IMR-90 (cell line): Measurements from ENCODE around the gene OR13J1. TPM values are rescaled to one million over a fixed set of nuclear protein-coding genes. Genes with fewer than 3 reads are reported as not detected.
A peak's percentile ranks its signal among the peaks of the same experiment; 100 is the strongest.

Source experiments
- ATAC-seq: fragments of 200-7000 bp; cut with Tn5 transposase; 2 replicates; pipeline ENCODE4 v1.9.1; 2020; ENCODE audit warnings: low read depth, mild to moderate bottlenecking, moderate library complexity
- BruUV-seq: library from RNA; stranded (reverse); fragments of 400-500 nt; replicated peaks from 2 replicates; lab custom pipeline; 2021; lab: Mats Ljungman, UMichigan
- CTCF ChIA-PET: fragments of 300-600 bp; formaldehyde crosslinking; extraction: SDS; loops from one replicate; lab custom pipeline; 2021; ENCODE audit warnings: antibody characterized with exemption; lab: Yijun Ruan, JAX
- POLR2A ChIA-PET: fragments of 300-600 bp; sonication (Branson Sonifier 250); formaldehyde crosslinking; loops from one replicate; lab custom pipeline; 2022; ENCODE audit warnings: antibody characterized with exemption; ENCODE audit not compliant: unreplicated experiment; lab: Charles Lee
- DNase-seq: peaks from one replicate; pipeline ENCODE4 v3.0.0; 2013
- H2AFZ ChIP-seq: replicated peaks from 2 replicates; pipeline ENCODE3; 2013; ENCODE audit warnings: low read length, mild to moderate bottlenecking; ENCODE audit not compliant: poor library complexity
- H2AK5ac ChIP-seq: 2 replicates; pipeline ENCODE4 v1.6.1; 2013; ENCODE audit warnings: low read depth, low read length, inconsistent platforms
- H2AK9ac ChIP-seq: replicated peaks from 2 replicates; pipeline ENCODE3; 2013; ENCODE audit warnings: mild to moderate bottlenecking, low read depth, low read length, moderate library complexity; ENCODE audit not compliant: poor library complexity
- H2BK120ac ChIP-seq: 2 replicates; pipeline ENCODE4 v1.6.1; 2013; ENCODE audit warnings: low read depth, low read length, inconsistent platforms
- H2BK15ac ChIP-seq: 3 replicates; pipeline ENCODE4 v1.6.1; 2013; ENCODE audit warnings: low read depth, low read length, inconsistent platforms
- H2BK20ac ChIP-seq: 2 replicates; pipeline ENCODE4 v1.6.1; 2013; ENCODE audit warnings: low read depth, mild to moderate bottlenecking, inconsistent platforms, low read length, moderate library complexity
- H2BK5ac ChIP-seq: 2 replicates; pipeline ENCODE4 v1.6.1; 2013; ENCODE audit warnings: mild to moderate bottlenecking, low read depth, low read length, inconsistent platforms; ENCODE audit not compliant: poor library complexity, severe bottlenecking
- H3K14ac ChIP-seq: replicated peaks from 2 replicates; pipeline ENCODE4 v1.6.1; 2013; ENCODE audit warnings: low read depth, low read length, inconsistent platforms
- H3K18ac ChIP-seq: 2 replicates; pipeline ENCODE4 v1.6.1; 2013; ENCODE audit warnings: low read depth, low read length, control low read depth
- H3K23ac ChIP-seq: 2 replicates; pipeline ENCODE4 v1.6.1; 2013; ENCODE audit warnings: low read depth, low read length, inconsistent platforms
- H3K27ac ChIP-seq: 2 replicates; pipeline ENCODE4 v1.5.1; 2013; ENCODE audit warnings: mild to moderate bottlenecking, control low read depth, low read length; ENCODE audit not compliant: insufficient read depth
- H3K27me3 ChIP-seq: 2 replicates; pipeline ENCODE4 v1.6.1; 2013; ENCODE audit warnings: low read length; ENCODE audit not compliant: control insufficient read depth, insufficient read depth
- H3K36me3 ChIP-seq: 2 replicates; pipeline ENCODE4 v1.6.1; 2013; ENCODE audit warnings: low read length, mixed read lengths; ENCODE audit not compliant: control insufficient read depth, insufficient read depth
- H3K4ac ChIP-seq: 2 replicates; pipeline ENCODE4 v1.6.1; 2013; ENCODE audit warnings: low read depth, low read length, inconsistent platforms
- H3K4me1 ChIP-seq: 2 replicates; pipeline ENCODE4 v1.6.1; 2013; ENCODE audit warnings: low read length, mixed read lengths; ENCODE audit not compliant: control insufficient read depth, insufficient read depth
- H3K4me2 ChIP-seq: 2 replicates; pipeline ENCODE4 v1.6.1; 2013; ENCODE audit warnings: low read depth, mild to moderate bottlenecking, control low read depth, low read length, moderate library complexity
- H3K4me3 ChIP-seq: 2 replicates; pipeline ENCODE4 v1.5.1; 2013; ENCODE audit warnings: low read depth, mild to moderate bottlenecking, control low read depth, low read length, moderate library complexity; ENCODE audit not compliant: insufficient read depth
- H3K56ac ChIP-seq: 2 replicates; pipeline ENCODE4 v1.6.1; 2013; ENCODE audit warnings: low read length, inconsistent platforms; ENCODE audit not compliant: insufficient read depth; ENCODE audit errors: extremely low read depth
- H3K79me1 ChIP-seq, 2 experiments: 2 replicates each; pipeline ENCODE4 v1.6.1; 2013; ENCODE audit warnings: low read length in 2 of 2, inconsistent platforms in 1 of 2, low read depth in 1 of 2
- H3K9ac ChIP-seq: 2 replicates; pipeline ENCODE4 v1.6.1; 2013; ENCODE audit warnings: low read depth, low read length, control low read depth
- H3K9me1 ChIP-seq: 2 replicates; pipeline ENCODE4 v1.6.1; 2013; ENCODE audit warnings: low read length, inconsistent platforms; ENCODE audit not compliant: insufficient read depth
- H3K9me3 ChIP-seq: 2 replicates; pipeline ENCODE4 v1.6.1; 2013; ENCODE audit warnings: low read length; ENCODE audit not compliant: control insufficient read depth, insufficient read depth
- H4K20me1 ChIP-seq: 2 replicates; pipeline ENCODE4 v1.6.1; 2013; ENCODE audit warnings: low read length, inconsistent platforms; ENCODE audit not compliant: insufficient read depth
- H4K5ac ChIP-seq: 2 replicates; pipeline ENCODE4 v1.6.1; 2013; ENCODE audit warnings: mild to moderate bottlenecking, low read depth, low read length, control low read depth
- H4K8ac ChIP-seq, 2 experiments: 2 replicates each; pipeline ENCODE4 v1.6.1; 2013; ENCODE audit warnings: low read depth in 2 of 2, low read length in 2 of 2, control low read depth in 1 of 2, inconsistent platforms in 1 of 2
- H4K91ac ChIP-seq: 2 replicates; pipeline ENCODE4 v1.6.1; 2013; ENCODE audit warnings: low read depth, low read length, inconsistent platforms; ENCODE audit not compliant: insufficient read depth
- CEBPB ChIP-seq: IDR thresholded peaks from 2 replicates; pipeline ENCODE4 v1.6.1; 2012; ENCODE audit warnings: low read depth, low read length, improper control_type of control experiment
- CHD1 ChIP-seq: IDR thresholded peaks from 2 replicates; pipeline ENCODE4 v1.6.1; 2012; ENCODE audit warnings: low read depth, low read length, improper control_type of control experiment
- CTCF ChIP-seq: conservative IDR thresholded peaks from 2 replicates; pipeline ENCODE4 v1.5.1; 2012; ENCODE audit warnings: mild to moderate bottlenecking, low read depth, low read length, improper control_type of control experiment
- FOS ChIP-seq: fragments of 150-350 bp; IDR thresholded peaks from 2 replicates; pipeline ENCODE4 v1.6.1; 2016; ENCODE audit warnings: low read depth, low read length
- MAFK ChIP-seq: IDR thresholded peaks from 2 replicates; pipeline ENCODE4 v1.6.1; 2012; ENCODE audit warnings: low read depth, low read length, improper control_type of control experiment
- MXI1 ChIP-seq: IDR thresholded peaks from 2 replicates; pipeline ENCODE4 v1.6.1; 2012; ENCODE audit warnings: low read depth, mild to moderate bottlenecking, low read length, moderate library complexity, borderline replicate concordance
- NFE2L2 ChIP-seq: fragments of 150-350 bp; IDR thresholded peaks from 2 replicates; pipeline ENCODE4 v1.6.1; 2016; ENCODE audit warnings: low read depth, mild to moderate bottlenecking, low read length
- RCOR1 ChIP-seq: IDR thresholded peaks from 2 replicates; pipeline ENCODE4 v1.6.1; 2012; ENCODE audit warnings: mild to moderate bottlenecking, low read length, improper control_type of control experiment; ENCODE audit not compliant: insufficient replicate concordance
- RFX5 ChIP-seq: IDR thresholded peaks from 2 replicates; pipeline ENCODE4 v1.8.0; 2012; ENCODE audit warnings: low read depth, mild to moderate bottlenecking, low read length, moderate library complexity
- SMC3 ChIP-seq: fragments of 150-350 bp; IDR thresholded peaks from 2 replicates; pipeline ENCODE4 v1.6.1; 2016; ENCODE audit warnings: low read depth, mild to moderate bottlenecking, antibody characterized with exemption, low read length, moderate library complexity
- WGBS, 2 experiments: methylation state at CpG; one replicate each; pipeline versions ENCODE4 v1.1.5 to v1.1.7; 2013; ENCODE audit warnings: missing lambda C conversion rate in 2 of 2; ENCODE audit not compliant: insufficient read length in 1 of 2; ENCODE audit errors: extremely low coverage in 2 of 2; 5-methylcytosine and 5-hydroxymethylcytosine counted together
- dilution Hi-C: fragments of 300-500 bp; cut with HindIII; formaldehyde crosslinking; loops from one replicate; pipeline ENCODE4 v1.14.3; 2018; ENCODE audit warnings: low sequenced_read_pairs; ENCODE audit not compliant: unreplicated experiment
- in situ Hi-C: fragments of 300-500 bp; cut with MboI; formaldehyde crosslinking; loops from 3 replicates; pipeline ENCODE4 v1.14.3; 2019; ENCODE audit warnings: low sequenced_read_pairs, inconsistent platforms, mixed read lengths
- intact Hi-C: fragments of 100-400 bp; cut with micrococcal nuclease; formaldehyde crosslinking; loops from 2 replicates; pipeline ENCODE4 v1.10.0; 2022
- polyA plus RNA-seq, 3 experiments: library from polyadenylated mRNA; depleted of rRNA; stranded (reverse); fragments of >200 nt; gene quantifications; 2 replicates each; pipeline ENCODE4 v1.2.3, GENCODE V29; 2012; ENCODE audit warnings: low replicate concordance in 1 of 3
- total RNA-seq: library from RNA; depleted of rRNA; stranded (reverse); fragments of >200 nt; gene quantifications from 2 replicates; pipeline ENCODE4 v1.2.3, GENCODE V29; 2012

OR13J1 gene
- total and polyA plus RNA-seq, 2 of the 4 experiments (the other 2 are of a cell fraction), result not detected

GRCh38 chr9:35856882-35857281 is 13.3 kb downstream of the OR13J1 start:
- Histone ChIP-seq H2BK5ac (no peak overlapping the region), H3K4me1 (no peaks in the 10 kb centered on the region), H2AFZ (no peak overlapping the region), H2BK120ac (no peak overlapping the region), H2BK20ac (no peak overlapping the region), H2AK9ac (peak overlapping the region; percentile 47), H3K36me3 (peaks cover 3% of the 10 kb centered on the region; the same call in 1 of the 2 replicates), H3K4ac (no peak overlapping the region), H3K4me3 (no peak overlapping the region), H3K79me1 (no peaks in the 10 kb centered on the region), H3K27me3 (peaks cover 16% of the 10 kb centered on the region), H4K91ac (no peak overlapping the region), H2AK5ac (no peak overlapping the region), H4K8ac (no peak overlapping the region), H2BK15ac (no peak overlapping the region), H3K56ac (no peak overlapping the region), H4K5ac (no peak overlapping the region), H3K9me1 (no peaks in the 10 kb centered on the region), H3K14ac (no peak overlapping the region), H3K9ac (no peak overlapping the region), H3K9me3 (no peaks in the 10 kb centered on the region), H3K18ac (no peak overlapping the region), H4K20me1 (no peaks in the 10 kb centered on the region), H3K27ac (no peak overlapping the region), H3K4me2 (no peak overlapping the region), H3K23ac (no peak overlapping the region)
- WGBS, 2 experiments, result 44% methylated on average over 3 of the region's 5 CpGs; no CpG with 5 or more reads in 1 of the 2 experiments
- POLR2A ChIA-PET, result no interaction called here
- intact Hi-C loops, result no loop called here
- DNase-seq, result no peak
- CTCF ChIA-PET, result no interaction called here
- BruUV-seq, result no TSS peak
- no peak for ATAC-seq
- dilution Hi-C loops, result no loop called here
- in situ Hi-C loops, result no loop called here
- TF ChIP-seq FOS (no peak), CHD1 (no peak), CTCF (no peak), SMC3 (no peak), RCOR1 (no peak), RFX5 (no peak), MXI1 (no peak), NFE2L2 (no peak), CEBPB (no peak), MAFK (no peak)
